Esophagus muscularis mucosa (tissue), 4 donors: Measurements from ENCODE around the gene CEMIP2. TPM values are rescaled to one million over a fixed set of nuclear protein-coding genes. Genes with fewer than 3 reads are reported as not detected.

Experiments used
- DNase-seq: peaks from one replicate; pipeline ENCODE4 v3.0.0-alpha.2; 2017; ENCODE audit errors: extremely low spot score
- H3K27ac ChIP-seq, 4 donors: fragments of 200-600 bp; sonication (generic); replicated peaks in 1 of 4; 1 replicate in 3 of 4; 2 replicates in 1 of 4; pipeline ENCODE4 v1.5.1; 2016 to 2019; ENCODE audit warnings: mild to moderate bottlenecking in 1 of 4
- H3K27me3 ChIP-seq, 4 donors: fragments of 200-600 bp; sonication (generic); one replicate each; pipeline versions ENCODE4 v1.5.1 to v1.6.0; 2016 to 2019
- H3K36me3 ChIP-seq, 4 donors: fragments of 200-600 bp; sonication (generic); one replicate each; pipeline ENCODE4 v1.5.1; 2016 to 2019
- H3K4me1 ChIP-seq, 4 donors: fragments of 200-600 bp; sonication (generic); one replicate each; pipeline ENCODE4 v1.5.1; 2016 to 2019
- H3K4me3 ChIP-seq, 4 donors: fragments of 200-600 bp; sonication (generic); 1 replicate in 2 of 4; 2 replicates in 2 of 4; pipeline ENCODE4 v1.5.1; 2016 to 2019; ENCODE audit warnings: mild to moderate bottlenecking in 4 of 4, moderate library complexity in 1 of 4
- H3K9me3 ChIP-seq, 4 donors: fragments of 200-600 bp; sonication (generic); 1 replicate in 3 of 4; 2 replicates in 1 of 4; pipeline ENCODE4 v1.5.1; 2016 to 2019
- EP300 ChIP-seq: sonication (generic); formaldehyde crosslinking; IDR thresholded peaks from one replicate; pipeline ENCODE4 v1.6.1; 2017; ENCODE audit warnings: antibody characterized with exemption
- POLR2A ChIP-seq: fragments of 450-650 bp; IDR thresholded peaks from one replicate; pipeline ENCODE4 v1.6.1; 2017; ENCODE audit warnings: antibody characterized with exemption, moderate library complexity, mild to moderate bottlenecking, low read depth
- POLR2AphosphoS5 ChIP-seq, 2 donors: sonication (generic); formaldehyde crosslinking; IDR thresholded peaks; one replicate each; pipeline ENCODE4 v1.6.1; 2017; ENCODE audit warnings: antibody characterized with exemption in 2 of 2
- WGBS: methylation state at CpG from one replicate; pipeline ENCODE4 v1.1.5; 2018; 5-methylcytosine and 5-hydroxymethylcytosine counted together
- intact Hi-C: fragments of 100-400 bp; cut with DNase I; formaldehyde crosslinking; loops from one replicate; pipeline ENCODE4 v1.15.1; 2023
- total RNA-seq, 4 donors: library from RNA; depleted of rRNA; stranded (reverse); fragments of >200 nt; gene quantifications; one replicate each; pipeline versions ENCODE4 v1.1.0 to v1.2.1, GENCODE V29; 2016
- TF ChIP-seq, protein P1 (sequence below), 3 experiments: fragments of 200-600 bp in 2 of 3; fragments of 450-650 bp in 1 of 3; sonication (generic) in 2 of 3; IDR thresholded peaks; one replicate each; pipeline ENCODE4 v1.5.1; 2017 to 2019; ENCODE audit warnings: antibody characterized with exemption in 3 of 3, mild to moderate bottlenecking in 2 of 3, moderate library complexity in 1 of 3

CEMIP2 gene
- total RNA-seq, 4 donors from 2014 or later, result 18.5 to 144 (median 26.8) TPM

DNA sequence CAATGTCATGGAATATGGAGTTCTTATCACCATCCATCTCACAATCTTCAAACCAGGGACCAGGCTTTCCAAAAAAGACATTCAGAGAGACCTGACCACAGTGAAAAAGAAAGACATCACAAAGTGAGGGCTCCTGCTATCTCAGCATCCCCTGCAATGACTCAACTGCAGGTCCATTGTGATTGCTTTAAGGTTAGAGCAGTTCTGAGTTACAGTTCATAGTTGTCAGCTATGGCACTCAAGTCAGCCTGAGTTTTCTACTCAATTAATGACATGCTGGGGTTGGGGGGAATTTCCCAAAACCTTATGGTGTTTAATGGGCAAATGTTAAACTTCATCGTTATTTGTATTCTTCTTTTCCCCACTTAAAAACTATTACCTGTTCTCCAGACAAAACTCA lies 58.9 kb downstream of the CEMIP2 start:
- H3K9me3 ChIP-seq, result no peaks in the 10 kb centered on the region
- H3K4me1 ChIP-seq, result peaks cover 5 to 15% (median 11%) of the 10 kb centered on the region in 4 donors
- TF ChIP-seq EP300 (no peak), POLR2A (no peak), POLR2AphosphoS5 (IDR thresholded peaks at IDR 0.05) (no peak)
- TF ChIP-seq, protein P1, sequence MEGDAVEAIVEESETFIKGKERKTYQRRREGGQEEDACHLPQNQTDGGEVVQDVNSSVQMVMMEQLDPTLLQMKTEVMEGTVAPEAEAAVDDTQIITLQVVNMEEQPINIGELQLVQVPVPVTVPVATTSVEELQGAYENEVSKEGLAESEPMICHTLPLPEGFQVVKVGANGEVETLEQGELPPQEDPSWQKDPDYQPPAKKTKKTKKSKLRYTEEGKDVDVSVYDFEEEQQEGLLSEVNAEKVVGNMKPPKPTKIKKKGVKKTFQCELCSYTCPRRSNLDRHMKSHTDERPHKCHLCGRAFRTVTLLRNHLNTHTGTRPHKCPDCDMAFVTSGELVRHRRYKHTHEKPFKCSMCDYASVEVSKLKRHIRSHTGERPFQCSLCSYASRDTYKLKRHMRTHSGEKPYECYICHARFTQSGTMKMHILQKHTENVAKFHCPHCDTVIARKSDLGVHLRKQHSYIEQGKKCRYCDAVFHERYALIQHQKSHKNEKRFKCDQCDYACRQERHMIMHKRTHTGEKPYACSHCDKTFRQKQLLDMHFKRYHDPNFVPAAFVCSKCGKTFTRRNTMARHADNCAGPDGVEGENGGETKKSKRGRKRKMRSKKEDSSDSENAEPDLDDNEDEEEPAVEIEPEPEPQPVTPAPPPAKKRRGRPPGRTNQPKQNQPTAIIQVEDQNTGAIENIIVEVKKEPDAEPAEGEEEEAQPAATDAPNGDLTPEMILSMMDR (IDR thresholded peaks at IDR 0.05), result no peak
- 91% methylated on average over 1 of the region's 1 CpG for WGBS
- no peak overlapping the region for H3K27ac ChIP-seq
- no peaks in the 10 kb centered on the region for H3K27me3 ChIP-seq
- H3K36me3 ChIP-seq, result peaks cover 23 to 71% (median 46%) of the 10 kb centered on the region in 4 donors
- H3K4me3 ChIP-seq, result no peak overlapping the region
- no peak for DNase-seq
- intact Hi-C loops, result no loop called here

DNA sequence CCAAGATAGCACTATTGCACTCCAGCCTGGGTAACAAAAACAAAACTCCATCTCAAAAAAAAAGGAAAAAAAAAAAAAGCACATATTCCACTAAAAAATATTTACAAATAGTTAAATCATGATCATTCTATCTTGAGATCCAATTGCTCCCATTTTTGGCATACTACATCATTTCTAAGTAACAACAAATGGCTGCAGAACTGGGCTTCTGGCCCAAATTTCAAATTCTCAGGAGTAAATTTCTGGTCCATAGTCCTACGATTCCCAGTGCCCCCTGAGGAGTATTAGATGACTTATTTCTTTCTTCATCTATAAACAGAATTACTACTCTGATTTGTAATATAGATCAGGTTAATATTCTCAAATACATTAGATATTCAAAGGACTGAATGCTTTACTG lies 62.1 kb downstream of the CEMIP2 start:
- Histone ChIP-seq H3K4me3 (no peak overlapping the region), H3K4me1 (peaks cover 12 to 29% (median 20%) of the 10 kb centered on the region in 4 donors), H3K27ac (no peak overlapping the region), H3K27me3 (no peaks in the 10 kb centered on the region), H3K36me3 (peaks cover 13 to 43% (median 28%) of the 10 kb centered on the region in 4 donors), H3K9me3 (no peaks in the 10 kb centered on the region)
- no peak for DNase-seq
- no peak for TF ChIP-seq POLR2AphosphoS5 (IDR thresholded peaks at IDR 0.05)
- TF ChIP-seq, protein P1 (IDR thresholded peaks at IDR 0.05), result no peak
- intact Hi-C loops, result no loop called here
- 52% methylated on average over 1 of the region's 1 CpG for WGBS

DNA sequence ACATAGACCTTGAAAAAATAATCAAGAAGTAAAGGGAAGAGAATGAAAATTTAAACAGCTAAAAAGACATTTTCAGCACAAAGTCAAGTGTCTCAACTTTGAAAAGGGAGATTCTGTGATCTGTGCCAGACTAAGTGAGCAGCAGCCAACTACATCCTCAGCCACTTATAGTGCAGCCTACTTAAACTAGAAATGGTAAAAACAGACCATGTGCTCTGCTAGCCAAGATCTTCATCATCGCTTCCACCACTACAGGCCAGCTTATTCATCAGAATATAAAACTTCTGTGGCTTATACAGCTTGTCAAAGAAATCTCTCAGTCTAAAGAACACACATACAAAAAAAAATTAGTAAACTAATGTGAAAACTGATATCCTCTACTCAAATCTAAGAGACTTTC lies 63.5 kb downstream of the CEMIP2 start:
- WGBS, result 25% methylated on average over 1 of the region's 1 CpG
- no peak for DNase-seq
- Histone ChIP-seq H3K27ac (peak overlapping the region in 3 of 4 donors; percentile 32 to 39 (median 34)), H3K4me1 (peaks cover 12 to 29% (median 20%) of the 10 kb centered on the region in 4 donors), H3K9me3 (no peaks in the 10 kb centered on the region), H3K4me3 (no peak overlapping the region), H3K27me3 (no peaks in the 10 kb centered on the region), H3K36me3 (peaks cover 12 to 43% (median 28%) of the 10 kb centered on the region in 4 donors)
- TF ChIP-seq POLR2A (no peak), EP300 (no peak), POLR2AphosphoS5 (IDR thresholded peaks at IDR 0.05) (no peak)
- TF ChIP-seq, protein P1 (IDR thresholded peaks at IDR 0.05), result no peak
- intact Hi-C loops, result no loop called here

DNA sequence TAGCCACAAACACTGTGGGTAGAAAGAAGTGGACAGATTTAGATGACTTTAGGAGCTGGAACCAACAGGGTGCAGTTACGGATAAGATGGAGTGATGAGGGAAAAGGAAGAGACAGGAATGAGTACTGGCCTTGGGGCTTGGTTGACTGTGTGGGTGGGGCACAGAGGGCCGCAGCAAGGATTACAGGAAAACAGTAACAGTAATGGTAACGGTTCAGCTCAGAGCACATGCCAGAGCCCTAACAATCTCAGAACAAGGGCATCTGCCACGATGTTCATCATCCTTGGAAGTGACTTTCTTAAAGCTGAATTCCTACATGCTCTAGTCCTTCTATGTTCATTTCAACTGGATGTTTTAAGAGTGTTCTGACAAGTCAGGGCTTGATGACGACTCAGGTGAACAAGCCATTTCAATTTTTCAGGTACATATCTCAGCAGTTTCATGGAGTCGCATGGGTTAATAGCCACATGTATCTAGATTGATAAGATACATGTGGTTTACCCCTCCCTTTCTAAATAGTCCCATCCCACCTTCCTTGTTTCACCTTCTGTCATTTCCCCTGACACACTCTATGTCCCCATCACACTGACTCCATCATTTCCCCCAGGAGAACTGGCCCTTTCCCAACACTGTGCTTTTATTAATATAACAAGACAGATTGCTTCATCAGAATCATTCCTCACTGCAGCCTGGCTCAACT lies 65.0 kb downstream of the CEMIP2 start:
- no peaks in the 10 kb centered on the region for H3K9me3 ChIP-seq
- H3K4me3 ChIP-seq, result no peak overlapping the region
- peak; percentile 85 for DNase-seq
- H3K27me3 ChIP-seq, result no peaks in the 10 kb centered on the region
- H3K4me1 ChIP-seq, result peaks cover 12 to 29% (median 20%) of the 10 kb centered on the region in 4 donors
- peaks cover 11 to 42% (median 28%) of the 10 kb centered on the region in 4 donors for H3K36me3 ChIP-seq
- intact Hi-C loops, result no loop called here
- TF ChIP-seq POLR2A, result no peak
- TF ChIP-seq, protein P1 (IDR thresholded peaks at IDR 0.05), result no peak
- no peak for TF ChIP-seq EP300
- peak in 1 of 2 donors; percentile 37 for TF ChIP-seq POLR2AphosphoS5 (IDR thresholded peaks at IDR 0.05)
- WGBS, result 90% methylated on average over 6 of the region's 6 CpGs
- peak overlapping the region in 2 of 4 donors; percentile 28 to 32 for H3K27ac ChIP-seq
